ENCODE data around the gene SDR42E2.
"Not testable (repeated sequence)": the region's sequence is repeated elsewhere in the genome, so short reads cannot be mapped to it uniquely, and the experiment has no call there.

SDR42E2 gene

GRCh38 chr16:22193063-22193411 is 30.7 kb downstream of the SDR42E2 start:
- no peaks in the 10 kb centered on the region for H3K36me3 ChIP-seq (ENCODE audit: control insufficient read depth, insufficient read depth, low read length)
- no peaks in the 10 kb centered on the region for H3K27me3 ChIP-seq (replicated peaks; ENCODE audit: control insufficient read depth, insufficient read depth, low read length)
- TF ChIP-seq CTCF (IDR thresholded peaks at IDR 0.05; ENCODE audit: insufficient read depth, low read length, poor library complexity, severe bottlenecking) = no peak
- no peak overlapping the region for H3K4me3 ChIP-seq (replicated peaks; ENCODE audit: low read depth, low read length)
- DNase-seq (ENCODE audit: extremely low read depth, insufficient read length) = no peak

- no peaks in the 10 kb centered on the region for H3K36me3 ChIP-seq (ENCODE audit: control insufficient read depth, insufficient read depth, low read length)
- no peak for DNase-seq (ENCODE audit: extremely low read depth, insufficient read length)
- TF ChIP-seq CTCF (IDR thresholded peaks at IDR 0.05; ENCODE audit: insufficient read depth, low read length, poor library complexity, severe bottlenecking) = no peak
- H3K27me3 ChIP-seq (replicated peaks; ENCODE audit: control insufficient read depth, insufficient read depth, low read length) = no peaks in the 10 kb centered on the region
- H3K4me3 ChIP-seq (replicated peaks; ENCODE audit: low read depth, low read length) = no peak overlapping the region
Measured at GRCh38 chr16:22194707-22195444, 32.6 kb downstream of the SDR42E2 start.

GRCh38 chr16:22195445-22195694 is 33.1 kb downstream of the SDR42E2 start:
- H3K27me3 ChIP-seq (replicated peaks; ENCODE audit: control insufficient read depth, insufficient read depth, low read length) = no peaks in the 10 kb centered on the region
- TF ChIP-seq CTCF (IDR thresholded peaks at IDR 0.05; ENCODE audit: insufficient read depth, low read length, poor library complexity, severe bottlenecking) = no peak
- no peaks in the 10 kb centered on the region for H3K36me3 ChIP-seq (ENCODE audit: control insufficient read depth, insufficient read depth, low read length)
- DNase-seq (ENCODE audit: extremely low read depth, insufficient read length) = no peak
- no peak overlapping the region for H3K4me3 ChIP-seq (replicated peaks; ENCODE audit: low read depth, low read length)

GRCh38 chr16:22195695-22196558 is 33.6 kb downstream of the SDR42E2 start:
- DNase-seq (ENCODE audit: extremely low read depth, insufficient read length) = peak; percentile 87
- Histone ChIP-seq H3K36me3 (ENCODE audit: control insufficient read depth, insufficient read depth, low read length) (no peaks in the 10 kb centered on the region), H3K27me3 (replicated peaks; ENCODE audit: control insufficient read depth, insufficient read depth, low read length) (no peaks in the 10 kb centered on the region), H3K4me3 (replicated peaks; ENCODE audit: low read depth, low read length) (peak overlapping the region; percentile 66)
- TF ChIP-seq CTCF (IDR thresholded peaks at IDR 0.05; ENCODE audit: insufficient read depth, low read length, poor library complexity, severe bottlenecking) = peak; percentile 90

DNA sequence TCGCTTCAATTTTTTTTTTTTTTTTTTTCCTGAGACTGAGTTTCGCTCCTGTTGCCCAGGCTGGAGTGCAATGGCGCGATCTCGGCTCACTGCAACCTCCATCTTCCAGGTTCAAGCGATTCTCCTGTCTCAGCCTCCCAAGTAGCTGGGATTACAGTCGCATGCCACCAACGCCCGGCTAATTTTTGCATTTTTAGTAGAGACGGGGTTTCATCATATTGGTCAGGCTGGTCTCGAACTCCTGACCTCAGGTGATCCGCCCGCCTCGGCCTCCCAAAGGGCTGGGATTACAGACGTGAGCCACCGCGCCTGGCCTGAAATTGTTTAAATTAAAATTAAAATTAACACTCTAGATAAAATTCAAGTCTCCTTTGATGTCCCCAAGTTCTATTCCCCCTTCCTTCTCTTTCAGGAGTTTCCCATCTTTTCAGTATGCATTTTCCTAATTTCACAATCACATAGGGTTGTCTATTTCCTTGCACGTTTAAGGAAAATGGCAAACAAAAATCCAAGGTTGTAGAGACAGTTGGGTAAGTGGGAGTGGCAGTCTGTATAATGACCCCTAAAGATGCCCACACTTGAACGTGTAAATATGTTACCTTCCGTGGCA is 34.4 kb downstream of the SDR42E2 start:
- not testable (repeated sequence) for H3K27me3 ChIP-seq (replicated peaks; ENCODE audit: control insufficient read depth, insufficient read depth, low read length); H3K36me3 ChIP-seq (ENCODE audit: control insufficient read depth, insufficient read depth, low read length); H3K4me3 ChIP-seq (replicated peaks; ENCODE audit: low read depth, low read length); DNase-seq (ENCODE audit: extremely low read depth, insufficient read length)

Data from GM06990 (cell line).